GM12878 (cell line): ENCODE measurements around the gene ZSWIM3. TPM values are rescaled to one million over a fixed set of nuclear protein-coding genes. Genes with fewer than 3 reads are reported as not detected.
A peak's percentile ranks its signal among the peaks of the same experiment; 100 is the strongest.

Experiments
- ATAC-seq: fragments of 200-7000 bp; cut with Tn5 transposase; 3 replicates; pipeline ENCODE4 v1.9.1; 2020; ENCODE audit warnings: mild to moderate bottlenecking, moderate library complexity
- BruUV-seq: library from RNA; stranded (reverse); fragments of 400-500 nt; replicated peaks from 2 replicates; lab custom pipeline; 2021; lab: Mats Ljungman, UMichigan
- CTCF ChIA-PET: fragments of 300-600 bp; sonication (Branson Sonifier 250); formaldehyde crosslinking; extraction: SDS; loops from one replicate; lab custom pipeline; 2021; ENCODE audit warnings: inconsistent platforms; lab: Yijun Ruan, JAX
- POLR2A ChIA-PET: fragments of 350-600 bp; formaldehyde crosslinking; extraction: SDS; loops from one replicate; lab custom pipeline; 2021; ENCODE audit warnings: inconsistent platforms; lab: Charles Lee
- RAD21 ChIA-PET: fragments of 300-600 bp; sonication (Branson Sonifier 250); formaldehyde crosslinking; loops from one replicate; lab custom pipeline; 2023; ENCODE audit warnings: antibody characterized with exemption; ENCODE audit not compliant: unreplicated experiment; lab: Charles Lee
- SMC1A ChIA-PET: fragments of 300-600 bp; sonication (Branson Sonifier 250); formaldehyde crosslinking; loops from one replicate; lab custom pipeline; 2023; ENCODE audit not compliant: unreplicated experiment, uncharacterized antibody; lab: Charles Lee
- DNase-seq: peaks from one replicate; pipeline ENCODE4 v3.0.0-alpha.2; 2011; ENCODE audit warnings: low read depth, low spot score
- FAIRE-seq: peaks from 3 replicates; lab custom pipeline; 2011; peaks lifted over from hg19 to GRCh38; lab: Jason Lieb, UNC
- H2AFZ ChIP-seq: 2 replicates; pipeline ENCODE4 v1.6.0; 2011; ENCODE audit warnings: low read depth, low read length, control low read depth; ENCODE audit not compliant: control insufficient read depth
- H3K27ac ChIP-seq: 2 replicates; pipeline ENCODE4 v1.5.1; 2011; ENCODE audit warnings: control low read depth; ENCODE audit not compliant: control insufficient read depth, insufficient read depth
- H3K27me3 ChIP-seq, 2 experiments: replicated peaks in 1 of 2; 2 replicates each; pipeline versions ENCODE4 v1.6.0 to v1.6.1; 2011; ENCODE audit warnings: low read length in 1 of 2; ENCODE audit not compliant: control insufficient read depth in 2 of 2, insufficient read depth in 2 of 2
- H3K36me3 ChIP-seq, 2 experiments: 2 replicates each; pipeline ENCODE4 v1.5.1; 2011; ENCODE audit warnings: low read length in 1 of 2; ENCODE audit not compliant: control insufficient read depth in 2 of 2, insufficient read depth in 2 of 2
- H3K4me1 ChIP-seq: 2 replicates; pipeline ENCODE4 v1.6.1; 2011; ENCODE audit warnings: mild to moderate bottlenecking, low read length, moderate library complexity, mixed read lengths; ENCODE audit not compliant: control insufficient read depth, insufficient read depth
- H3K4me2 ChIP-seq: 2 replicates; pipeline ENCODE4 v1.6.0; 2011; ENCODE audit warnings: control low read depth; ENCODE audit not compliant: control insufficient read depth, insufficient read depth
- H3K4me3 ChIP-seq: fragments of 200-600 bp; sonication (generic); 2 replicates; pipeline ENCODE4 v1.5.1; 2016
- H3K79me2 ChIP-seq: 2 replicates; pipeline ENCODE4 v1.6.0; 2011; ENCODE audit warnings: low read length; ENCODE audit not compliant: control insufficient read depth, insufficient read depth
- H3K9ac ChIP-seq: 2 replicates; pipeline ENCODE4 v1.8.0; 2011; ENCODE audit warnings: low read length, control low read depth, mixed read lengths; ENCODE audit not compliant: control insufficient read depth, insufficient read depth
- H3K9me3 ChIP-seq: replicated peaks from 3 replicates; pipeline ENCODE4 v1.5.1; 2011; ENCODE audit warnings: mild to moderate bottlenecking, low read length; ENCODE audit not compliant: control insufficient read depth, insufficient read depth
- H4K20me1 ChIP-seq: 2 replicates; pipeline ENCODE4 v1.6.0; 2011; ENCODE audit not compliant: control insufficient read depth, insufficient read depth
- CTCF ChIP-seq, 3 experiments: IDR thresholded peaks in 2 of 3; conservative IDR thresholded peaks in 1 of 3; 2 replicates each; pipeline ENCODE4 v1.5.1; 2011; ENCODE audit warnings: low read depth in 3 of 3, low read length in 3 of 3, mild to moderate bottlenecking in 3 of 3, control low read depth in 2 of 3, moderate library complexity in 2 of 3, inconsistent platforms in 1 of 3, mixed read lengths in 1 of 3; ENCODE audit not compliant: control insufficient read depth in 2 of 3, insufficient read depth in 1 of 3; ENCODE audit errors: extremely low read depth in 1 of 3
- E4F1 ChIP-seq: fragments of 450-650 bp; IDR thresholded peaks from 2 replicates; pipeline ENCODE4 v1.6.1; 2018; ENCODE audit warnings: borderline replicate concordance, mild to moderate bottlenecking; ENCODE audit not compliant: partially characterized antibody
- GATAD2B ChIP-seq: fragments of 450-650 bp; conservative IDR thresholded peaks from 2 replicates; pipeline ENCODE4 v1.6.1; 2017; ENCODE audit warnings: low read depth, mild to moderate bottlenecking, moderate library complexity
- HSF1 ChIP-seq: fragments of 150-350 bp; IDR thresholded peaks from 2 replicates; pipeline ENCODE4 v1.6.1; 2014; ENCODE audit warnings: mild to moderate bottlenecking, low read depth, low read length
- IRF4 ChIP-seq: IDR thresholded peaks from 2 replicates; pipeline ENCODE4 v1.6.1; 2011; ENCODE audit warnings: low read depth, low read length
- RAD21 ChIP-seq: IDR thresholded peaks from 2 replicates; pipeline ENCODE4 v1.6.1; 2011; ENCODE audit warnings: mild to moderate bottlenecking, low read depth, low read length, moderate library complexity; ENCODE audit not compliant: insufficient read depth
- SIN3A ChIP-seq: IDR thresholded peaks from 2 replicates; pipeline ENCODE4 v1.6.1; 2012; ENCODE audit warnings: low read depth, low read length, improper control_type of control experiment
- SMARCA5 ChIP-seq: fragments of 450-650 bp; IDR thresholded peaks from 2 replicates; pipeline ENCODE4 v1.6.1; 2017; ENCODE audit warnings: mild to moderate bottlenecking
- SMC3 ChIP-seq: IDR thresholded peaks from 2 replicates; pipeline ENCODE4 v1.6.1; 2011; ENCODE audit warnings: low read length, improper control_type of control experiment, borderline replicate concordance
- ZNF687 ChIP-seq: fragments of 450-650 bp; IDR thresholded peaks from 2 replicates; pipeline ENCODE4 v1.6.1; 2017; ENCODE audit warnings: mild to moderate bottlenecking, moderate library complexity
- WGBS: methylation state at CpG from one replicate; pipeline ENCODE4 v1.1.6; 2016; ENCODE audit warnings: low lambda C conversion rate; ENCODE audit not compliant: insufficient replicate concordance, insufficient coverage; ENCODE audit errors: missing lambda C conversion rate; 5-methylcytosine and 5-hydroxymethylcytosine counted together
- in situ Hi-C: fragments of 300-500 bp; cut with MboI; formaldehyde crosslinking; loops from 9 replicates; pipeline ENCODE4 v1.14.3; 2018; ENCODE audit warnings: mixed read lengths
- intact Hi-C: fragments of 100-400 bp; cut with micrococcal nuclease; formaldehyde crosslinking; loops from one replicate; pipeline ENCODE4 v1.14.2; 2022; ENCODE audit not compliant: unreplicated experiment
- polyA plus RNA-seq, 11 experiments: library from polyadenylated mRNA; depleted of rRNA in 4 of 11; unstranded in 6 of 11; stranded (reverse) in 5 of 11; fragments of >200 nt; fragmentation: Nextera tagmentation in 4 of 11; fragmentation: Illumina TruSeq in 1 of 11; extraction: Ambion mirVana in 4 of 11; extraction: Trizol in 1 of 11; gene quantifications; 1 replicate in 1 of 11; 2 replicates in 10 of 11; pipeline versions ENCODE4 v1.2.1 to v1.2.3, GENCODE V29; 2011 to 2016; ENCODE audit warnings: inconsistent platforms in 2 of 11, missing spikeins in 2 of 11, low read depth in 1 of 11
- total RNA-seq, 4 experiments: library from RNA; depleted of rRNA in 3 of 4; stranded (reverse); fragments of >200 nt in 3 of 4; fragmentation: Illumina TruSeq in 1 of 4; extraction: Trizol in 1 of 4; gene quantifications; 2 replicates each; pipeline versions ENCODE4 v1.2.1 to v1.2.3, GENCODE V29; 2013 to 2021

ZSWIM3 gene
- total and polyA plus RNA-seq, 10 of the 15 experiments (the other 5 are each of a cell fraction or from before 2014, with no cell fraction given), result 1.6 to 5.1 (median 4.2) TPM

GRCh38 chr20:45890077-45890984 lies 32.9 kb downstream of the ZSWIM3 start:
- Histone ChIP-seq H3K4me1 (peaks cover 22% of the 10 kb centered on the region), H3K9ac (peak overlapping the region; percentile 81), H3K27ac (peak overlapping the region; percentile 75), H3K36me3 (peaks cover 0 to 4% of the 10 kb centered on the region in 2 experiments; a peak in 2 of 4 replicates), H4K20me1 (no peaks in the 10 kb centered on the region)
- no peak for DNase-seq
- POLR2A ChIA-PET, result interaction anchor here (0.6 to 2.4 kb wide), 12 partner anchors 9 to 80 kb away, joined by 3 to 19 read pairs (median 4); partner anchors contain the start of genes PCIF1, UBE2C and ZSWIM1
- CTCF ChIA-PET, result interaction anchor here (0.8 to 3.0 kb wide), 19 partner anchors 9 to 91 kb away, joined by 3 to 38 read pairs (median 5); partner anchors contain the start of genes PCIF1, UBE2C and ZSWIM1
- intact Hi-C loops, result loop anchor here (2.0 to 5.0 kb wide), 2 partner anchors 34 to 82 kb away; partner anchors contain the start of genes ACOT8, ZNF335 and ZSWIM3
- in situ Hi-C loops, result no loop called here
- TF ChIP-seq GATAD2B (peak; percentile 10; the same call in 1 of the 2 replicates), E4F1 (no peak), CTCF (IDR thresholded peaks at IDR 0.05 in 2 of 3, conservative IDR thresholded peaks at IDR 0.05 in 1 of 3; ENCODE audit: control insufficient read depth in 2 of 3, extremely low read depth in 1 of 3, insufficient read depth in 1 of 3, low read depth in 3 of 3, low read length in 3 of 3) (peak; percentile 47 to 56 (median 50); a peak in 5 of 6 replicates), ZNF687 (peak; percentile 53), HSF1 (no peak), RAD21 (peak; percentile 22; the same call in 1 of the 2 replicates), SMARCA5 (peak; percentile 44; the same call in 1 of the 2 replicates), IRF4 (no peak), SMC3 (peak; percentile 17; the same call in 1 of the 2 replicates), SIN3A (no peak)
- TF ChIP-seq, all 136 proteins: peak for 6
- Histone ChIP-seq H3K27me3 (no peaks in the 10 kb centered on the region), H2AFZ (peak overlapping the region; percentile 87), H3K4me3 (peak overlapping the region; percentile 83), H3K9me3 (no peaks in the 10 kb centered on the region), H3K79me2 (peaks cover 4% of the 10 kb centered on the region), H3K4me2 (peak overlapping the region; percentile 98)
- ChIA-PET SMC1A (interaction anchor here (0.7 to 2.8 kb wide), 12 partner anchors 8 to 92 kb away, joined by 3 to 12 read pairs (median 3); partner anchors contain the start of genes PLTP and ZSWIM1), RAD21 (interaction anchor here (0.9 to 3.4 kb wide), 10 partner anchors 9 to 97 kb away, joined by 3 to 25 read pairs (median 6); partner anchors contain the start of genes PCIF1 and ZSWIM1)
- peak; percentile 65 for ATAC-seq
- BruUV-seq, result TSS peak; percentile 79
- WGBS, result 16% methylated on average over 78 of the region's 79 CpGs
- peak; percentile 54 for FAIRE-seq
